Lung (tissue), 12 donors: ENCODE data around the gene FNDC7. TPM values are rescaled to one million over a fixed set of nuclear protein-coding genes. Genes with fewer than 3 reads are reported as not detected.

Experiments used
- ATAC-seq: fragments of 200-7000 bp; cut with Tn5 transposase; one replicate; pipeline ENCODE4 v1.9.1; 2020; ENCODE audit warnings: moderate number of reproducible peaks; ENCODE audit not compliant: insufficient read depth, low FRiP score
- DNase-seq, 3 donors: peaks; one replicate each; pipeline ENCODE4 v3.0.0-alpha.2; 2013 to 2017
- H3K27ac ChIP-seq, 2 donors: one replicate each; pipeline ENCODE4 v1.5.1; 2013; ENCODE audit warnings: mild to moderate bottlenecking in 2 of 2, moderate library complexity in 2 of 2, control low read depth in 1 of 2, inconsistent platforms in 1 of 2, low read depth in 1 of 2, low read length in 1 of 2
- H3K27me3 ChIP-seq, 3 donors: one replicate each; pipeline ENCODE4 v1.5.1; 2013; ENCODE audit warnings: low read length in 2 of 3; ENCODE audit not compliant: control insufficient read depth in 3 of 3, insufficient read depth in 3 of 3
- H3K36me3 ChIP-seq, 4 donors: one replicate each; pipeline ENCODE4 v1.5.1; 2013; ENCODE audit warnings: low read length in 4 of 4, mild to moderate bottlenecking in 1 of 4, moderate library complexity in 1 of 4; ENCODE audit not compliant: control insufficient read depth in 4 of 4, insufficient read depth in 4 of 4
- H3K4me1 ChIP-seq, 5 donors: one replicate each; pipeline ENCODE4 v1.5.1; 2013; ENCODE audit warnings: low read length in 5 of 5, mild to moderate bottlenecking in 2 of 5, moderate library complexity in 1 of 5; ENCODE audit not compliant: control insufficient read depth in 5 of 5, insufficient read depth in 5 of 5
- H3K4me3 ChIP-seq: one replicate; pipeline ENCODE4 v1.5.1; 2013; ENCODE audit warnings: mild to moderate bottlenecking, control low read depth, moderate library complexity
- H3K9ac ChIP-seq, 2 donors: one replicate each; pipeline ENCODE4 v1.5.1; 2013; ENCODE audit warnings: low read length in 2 of 2, control low read depth in 1 of 2; ENCODE audit not compliant: insufficient read depth in 1 of 2
- H3K9me3 ChIP-seq, 4 donors: one replicate each; pipeline ENCODE4 v1.5.1; 2013; ENCODE audit warnings: low read length in 3 of 4, mild to moderate bottlenecking in 1 of 4, moderate library complexity in 1 of 4; ENCODE audit not compliant: control insufficient read depth in 4 of 4, insufficient read depth in 3 of 4
- WGBS, 2 donors: extraction: QIAGEN DNeasy Blood & Tissue Kit; methylation state at CpG; one replicate each; pipeline ENCODE4 v1.1.7; 2013; 5-methylcytosine and 5-hydroxymethylcytosine counted together
- polyA plus RNA-seq, 2 donors: library from polyadenylated mRNA; stranded (reverse); fragments of 200-250 nt; gene quantifications; one replicate each; pipeline ENCODE4 v1.2.1, GENCODE V29; 2013
- total RNA-seq, 2 donors: library from RNA; depleted of rRNA in 1 of 2; stranded (reverse); fragments of >200 nt in 1 of 2; gene quantifications; one replicate each; pipeline ENCODE4 v1.2.1, GENCODE V29; 2014 to 2021
- TF ChIP-seq, protein P1 (sequence below): IDR thresholded peaks from 2 replicates; pipeline ENCODE4 v1.5.1; 2012; ENCODE audit warnings: mild to moderate bottlenecking; ENCODE audit errors: control extremely low read depth, extremely low read depth
- donor health status: control.
- donor health status: control.
- donor health status: Bipolar disorder and iron deficiency.
- donor health status: healthy.
- donor health status: DM: yes; HTN: yes; CAD: no.

The FNDC7 gene
- total and polyA plus RNA-seq, 4 donors, result 0.01 to 0.06 (median 0.06) TPM; not detected in 1

DNA sequence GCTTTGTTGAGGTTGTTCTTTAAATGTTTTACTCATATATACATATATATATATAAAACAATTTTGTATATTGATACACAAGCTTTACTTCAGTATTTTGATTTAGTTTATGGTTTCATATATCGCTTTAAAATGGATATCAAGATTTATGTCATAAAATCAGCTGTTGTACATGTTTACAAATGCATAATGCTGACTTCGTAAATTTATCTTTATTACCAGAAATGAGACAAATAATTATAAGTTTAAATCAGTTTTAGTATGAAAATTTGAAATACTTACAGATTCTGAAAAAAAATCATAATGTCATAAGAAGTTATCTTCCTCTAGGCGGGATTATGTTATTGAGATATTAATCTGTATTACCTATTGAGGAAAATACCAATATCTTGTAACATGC lies 40.7 kb downstream of the FNDC7 start:
- H3K27ac ChIP-seq, result no peak overlapping the region
- H3K4me1 ChIP-seq, result peaks cover 0 to 8% (median 0%) of the 10 kb centered on the region in 5 donors
- TF ChIP-seq, protein P1, sequence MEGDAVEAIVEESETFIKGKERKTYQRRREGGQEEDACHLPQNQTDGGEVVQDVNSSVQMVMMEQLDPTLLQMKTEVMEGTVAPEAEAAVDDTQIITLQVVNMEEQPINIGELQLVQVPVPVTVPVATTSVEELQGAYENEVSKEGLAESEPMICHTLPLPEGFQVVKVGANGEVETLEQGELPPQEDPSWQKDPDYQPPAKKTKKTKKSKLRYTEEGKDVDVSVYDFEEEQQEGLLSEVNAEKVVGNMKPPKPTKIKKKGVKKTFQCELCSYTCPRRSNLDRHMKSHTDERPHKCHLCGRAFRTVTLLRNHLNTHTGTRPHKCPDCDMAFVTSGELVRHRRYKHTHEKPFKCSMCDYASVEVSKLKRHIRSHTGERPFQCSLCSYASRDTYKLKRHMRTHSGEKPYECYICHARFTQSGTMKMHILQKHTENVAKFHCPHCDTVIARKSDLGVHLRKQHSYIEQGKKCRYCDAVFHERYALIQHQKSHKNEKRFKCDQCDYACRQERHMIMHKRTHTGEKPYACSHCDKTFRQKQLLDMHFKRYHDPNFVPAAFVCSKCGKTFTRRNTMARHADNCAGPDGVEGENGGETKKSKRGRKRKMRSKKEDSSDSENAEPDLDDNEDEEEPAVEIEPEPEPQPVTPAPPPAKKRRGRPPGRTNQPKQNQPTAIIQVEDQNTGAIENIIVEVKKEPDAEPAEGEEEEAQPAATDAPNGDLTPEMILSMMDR, result no peak
- H3K9me3 ChIP-seq, result no peaks in the 10 kb centered on the region
- H3K36me3 ChIP-seq, result peaks cover 3 to 32% (median 11%) of the 10 kb centered on the region in 4 donors
- no peaks in the 10 kb centered on the region for H3K27me3 ChIP-seq
- WGBS, 2 donors, result 79 to 81% methylated on average over 3 of the region's 3 CpGs
- DNase-seq (no peak), ATAC-seq (no peak)
- H3K4me3 ChIP-seq, result no peak overlapping the region
- H3K9ac ChIP-seq, result no peak overlapping the region

DNA sequence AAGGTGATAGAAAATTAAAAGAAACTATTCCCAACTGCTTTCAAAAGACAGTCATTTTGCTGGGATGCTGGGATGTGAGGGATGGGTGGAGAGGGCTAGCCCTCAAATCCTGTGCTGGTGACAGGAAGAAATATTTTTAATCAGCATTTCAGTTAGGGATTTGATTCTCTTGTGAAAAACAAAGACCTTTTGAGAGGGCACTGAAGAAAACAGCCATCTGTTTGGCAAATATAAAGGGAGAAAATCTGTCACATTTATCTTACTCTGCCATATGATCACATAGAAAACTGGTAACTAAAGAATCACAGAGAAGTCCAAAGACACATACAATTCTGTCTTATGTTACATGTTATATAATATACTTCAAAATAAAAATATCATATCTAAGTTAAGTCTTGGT lies 46.1 kb downstream of the FNDC7 start:
- no peak overlapping the region for H3K4me3 ChIP-seq
- no peak overlapping the region for H3K27ac ChIP-seq
- H3K4me1 ChIP-seq, result no peaks in the 10 kb centered on the region
- ATAC-seq, result no peak
- H3K9ac ChIP-seq, result no peak overlapping the region
- DNase-seq, result no peak
- H3K9me3 ChIP-seq, result no peaks in the 10 kb centered on the region
- TF ChIP-seq, protein P1, result no peak
- peaks cover 4 to 28% (median 10%) of the 10 kb centered on the region in 4 donors for H3K36me3 ChIP-seq
- H3K27me3 ChIP-seq, result no peaks in the 10 kb centered on the region

DNA sequence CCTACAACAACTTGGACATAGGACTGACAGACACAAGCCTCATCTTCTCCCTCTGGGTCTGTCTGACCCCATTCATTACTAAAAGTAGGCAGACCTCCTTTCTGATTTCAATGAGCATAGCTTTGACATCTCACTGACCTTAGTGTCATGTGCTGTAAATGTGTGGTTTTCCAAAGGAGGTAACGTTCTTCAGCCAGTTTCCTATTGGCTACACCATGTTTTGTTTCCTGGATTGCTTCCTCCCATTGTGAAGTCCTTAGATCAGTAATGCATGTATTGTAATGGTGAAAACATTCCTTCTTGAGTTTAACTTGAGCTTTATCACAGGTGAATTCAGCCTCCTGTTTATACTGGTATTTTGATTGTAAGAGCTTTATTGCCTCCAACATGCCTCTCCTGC lies 54.4 kb downstream of the FNDC7 start:
- TF ChIP-seq, protein P1, result no peak
- no peak overlapping the region for H3K27ac ChIP-seq
- 43 to 45% methylated on average over 1 of the region's 1 CpG for WGBS, 2 donors
- no peaks in the 10 kb centered on the region for H3K27me3 ChIP-seq
- no peaks in the 10 kb centered on the region for H3K9me3 ChIP-seq
- DNase-seq (no peak), ATAC-seq (no peak)
- H3K9ac ChIP-seq, result no peak overlapping the region
- H3K4me1 ChIP-seq, result no peaks in the 10 kb centered on the region
- no peak overlapping the region for H3K4me3 ChIP-seq
- H3K36me3 ChIP-seq, result peaks cover 7 to 19% (median 14%) of the 10 kb centered on the region in 4 donors

DNA sequence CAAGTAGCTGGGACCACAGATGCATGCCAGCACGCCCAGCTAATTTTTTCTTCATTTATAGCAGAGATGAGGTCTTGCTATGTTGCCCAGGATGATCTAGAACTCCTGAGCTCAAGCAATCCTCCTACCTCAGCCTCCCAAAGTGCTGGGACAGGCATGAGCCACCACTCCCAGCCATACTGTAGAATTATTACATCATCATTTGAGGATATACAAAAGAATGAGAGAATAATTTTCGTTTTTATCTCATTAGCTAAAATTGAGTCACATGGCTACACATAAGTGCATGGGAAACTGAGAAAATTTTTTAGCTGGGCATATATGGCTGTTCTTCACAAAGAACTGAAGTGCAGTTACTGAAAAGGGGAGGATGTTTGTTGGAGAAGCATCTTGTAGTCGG lies 55.0 kb downstream of the FNDC7 start:
- Histone ChIP-seq H3K27ac (no peak overlapping the region), H3K4me1 (no peaks in the 10 kb centered on the region), H3K9me3 (no peaks in the 10 kb centered on the region), H3K9ac (no peak overlapping the region), H3K27me3 (no peaks in the 10 kb centered on the region), H3K36me3 (peaks cover 7 to 19% (median 13%) of the 10 kb centered on the region in 4 donors), H3K4me3 (no peak overlapping the region)
- DNase-seq (no peak), ATAC-seq (no peak)
- 93 to 94% methylated on average over 3 of the region's 3 CpGs for WGBS, 2 donors
- TF ChIP-seq, protein P1, result no peak
